Measurements from ENCODE around the gene TRMT1. TPM values are rescaled to one million over a fixed set of nuclear protein-coding genes. Genes with fewer than 3 reads are reported as not detected.

Gene TRMT1
- total RNA-seq, 6 experiments from 2014 or later: 36.3 to 49.9 (median 39.6) TPM

GRCh38 chr19:13135068-13136062 is 18.8 kb upstream of the TRMT1 start:
- no peak for DNase-seq
- peaks cover 2% of the 10 kb centered on the region; the same call in 1 of the 2 replicates for H3K27me3 Mint-ChIP-seq (ENCODE audit: insufficient read depth)
- peaks cover 10% of the 10 kb centered on the region; the same call in 1 of the 2 replicates for H3K36me3 Mint-ChIP-seq (ENCODE audit: low read depth)
- peaks cover 45% of the 10 kb centered on the region for H3K4me1 Mint-ChIP-seq (ENCODE audit: low read depth)
- no peaks in the 10 kb centered on the region for H3K9me3 Mint-ChIP-seq
- H3K4me3 Mint-ChIP-seq: no peak overlapping the region
- no peak overlapping the region for H3K27ac Mint-ChIP-seq
- TF ChIP-seq, protein P1, sequence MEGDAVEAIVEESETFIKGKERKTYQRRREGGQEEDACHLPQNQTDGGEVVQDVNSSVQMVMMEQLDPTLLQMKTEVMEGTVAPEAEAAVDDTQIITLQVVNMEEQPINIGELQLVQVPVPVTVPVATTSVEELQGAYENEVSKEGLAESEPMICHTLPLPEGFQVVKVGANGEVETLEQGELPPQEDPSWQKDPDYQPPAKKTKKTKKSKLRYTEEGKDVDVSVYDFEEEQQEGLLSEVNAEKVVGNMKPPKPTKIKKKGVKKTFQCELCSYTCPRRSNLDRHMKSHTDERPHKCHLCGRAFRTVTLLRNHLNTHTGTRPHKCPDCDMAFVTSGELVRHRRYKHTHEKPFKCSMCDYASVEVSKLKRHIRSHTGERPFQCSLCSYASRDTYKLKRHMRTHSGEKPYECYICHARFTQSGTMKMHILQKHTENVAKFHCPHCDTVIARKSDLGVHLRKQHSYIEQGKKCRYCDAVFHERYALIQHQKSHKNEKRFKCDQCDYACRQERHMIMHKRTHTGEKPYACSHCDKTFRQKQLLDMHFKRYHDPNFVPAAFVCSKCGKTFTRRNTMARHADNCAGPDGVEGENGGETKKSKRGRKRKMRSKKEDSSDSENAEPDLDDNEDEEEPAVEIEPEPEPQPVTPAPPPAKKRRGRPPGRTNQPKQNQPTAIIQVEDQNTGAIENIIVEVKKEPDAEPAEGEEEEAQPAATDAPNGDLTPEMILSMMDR (IDR thresholded peaks at IDR 0.05): no peak

GRCh38 chr19:13134626-13135025 is 18.1 kb upstream of the TRMT1 start:
- Mint-ChIP-seq H3K27me3 (ENCODE audit: insufficient read depth) (peaks cover 2% of the 10 kb centered on the region; the same call in 1 of the 2 replicates), H3K4me1 (ENCODE audit: low read depth) (peaks cover 43% of the 10 kb centered on the region), H3K36me3 (ENCODE audit: low read depth) (peaks cover 10% of the 10 kb centered on the region; the same call in 1 of the 2 replicates), H3K4me3 (no peak overlapping the region), H3K9me3 (no peaks in the 10 kb centered on the region), H3K27ac (peak overlapping the region; percentile 36; the same call in 1 of the 2 replicates)
- DNase-seq: no peak
- TF ChIP-seq, protein P1 (IDR thresholded peaks at IDR 0.05): no peak

GRCh38 chr19:13133241-13133870 is 16.8 kb upstream of the TRMT1 start:
- Mint-ChIP-seq H3K9me3 (no peaks in the 10 kb centered on the region), H3K27me3 (ENCODE audit: insufficient read depth) (peaks cover 2% of the 10 kb centered on the region; the same call in 1 of the 2 replicates), H3K27ac (peak overlapping the region; percentile 87), H3K36me3 (ENCODE audit: low read depth) (peaks cover 10% of the 10 kb centered on the region; the same call in 1 of the 2 replicates), H3K4me1 (ENCODE audit: low read depth) (peaks cover 44% of the 10 kb centered on the region), H3K4me3 (peak overlapping the region; percentile 25)
- TF ChIP-seq, protein P1 (IDR thresholded peaks at IDR 0.05): no peak; the same call in 1 of the 2 replicates
- DNase-seq: no peak

DNA sequence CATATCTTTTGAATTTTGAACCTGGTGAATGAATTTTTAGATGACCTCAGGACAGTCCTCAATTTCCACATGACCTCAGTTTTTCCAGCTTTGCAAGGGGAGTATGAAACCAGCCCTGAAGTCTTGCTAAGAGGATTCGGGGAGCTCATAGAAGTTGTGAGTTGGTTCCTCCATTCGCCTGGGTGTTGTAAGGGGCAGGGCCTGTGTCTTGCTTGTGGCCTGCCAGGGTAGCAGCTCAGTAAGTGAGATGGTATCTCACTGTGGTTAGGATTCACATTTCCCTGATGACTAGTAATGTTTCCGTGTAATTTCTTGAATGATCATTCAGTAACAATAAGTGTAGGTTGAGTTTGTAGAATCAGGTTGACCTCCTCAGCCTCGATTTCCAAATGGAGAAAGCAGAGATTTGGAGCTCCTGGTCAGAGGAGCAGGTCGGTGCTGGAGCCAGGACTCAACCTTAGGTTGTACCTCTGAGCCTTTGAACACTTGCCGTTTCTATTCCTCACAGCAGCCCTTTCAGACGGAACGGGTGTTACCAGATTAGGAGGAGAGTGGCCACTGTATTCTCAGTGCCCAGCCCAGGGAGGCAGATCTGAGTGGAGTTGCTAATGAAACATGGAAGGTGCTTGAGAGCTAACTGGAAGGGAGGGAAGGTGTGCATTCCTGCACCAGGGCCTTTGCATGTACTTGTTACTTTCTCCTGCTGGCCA is 16.1 kb upstream of the TRMT1 start:
- no peaks in the 10 kb centered on the region for H3K9me3 Mint-ChIP-seq
- H3K4me1 Mint-ChIP-seq (ENCODE audit: low read depth): peaks cover 51% of the 10 kb centered on the region
- peaks cover 10% of the 10 kb centered on the region; the same call in 1 of the 2 replicates for H3K36me3 Mint-ChIP-seq (ENCODE audit: low read depth)
- H3K4me3 Mint-ChIP-seq: peak overlapping the region; percentile 77
- peak overlapping the region; percentile 87 for H3K27ac Mint-ChIP-seq
- peaks cover 2% of the 10 kb centered on the region; the same call in 1 of the 2 replicates for H3K27me3 Mint-ChIP-seq (ENCODE audit: insufficient read depth)
- TF ChIP-seq, protein P1 (IDR thresholded peaks at IDR 0.05): no peak
- peak; percentile 84 for DNase-seq

Measured in HFFc6 (cell line).